Panc1 (cell line): ENCODE results near the gene PCED1B. TPM values are rescaled to one million over a fixed set of nuclear protein-coding genes. Genes with fewer than 3 reads are reported as not detected.

Experiments used
- ATAC-seq: fragments of 200-7000 bp; cut with Tn5 transposase; 2 replicates; pipeline ENCODE4 v1.9.1; 2020; ENCODE audit warnings: mild to moderate bottlenecking, moderate library complexity
- BruUV-seq: library from RNA; stranded (reverse); fragments of 400-500 nt; replicated peaks from 2 replicates; lab custom pipeline; 2021; lab: Mats Ljungman, UMichigan
- CTCF ChIA-PET: fragments of 300-600 bp; sonication (Branson Sonifier 250); formaldehyde crosslinking; loops from one replicate; lab custom pipeline; 2022; ENCODE audit warnings: antibody characterized with exemption; lab: Charles Lee
- POLR2A ChIA-PET: fragments of 300-600 bp; sonication (Branson Sonifier 250); formaldehyde crosslinking; loops from one replicate; lab custom pipeline; 2022; ENCODE audit warnings: antibody characterized with exemption; lab: Charles Lee
- DNase-seq: peaks from one replicate; pipeline ENCODE4 v3.0.0-alpha.2; 2010; ENCODE audit warnings: low read depth, low spot score
- H3K27ac ChIP-seq: 2 replicates; pipeline ENCODE4 v1.5.1; 2011; ENCODE audit warnings: mild to moderate bottlenecking, low read length, inconsistent platforms
- H3K27me3 ChIP-seq: fragments of 200-500 bp; sonication (Bioruptor generic); 2 replicates; pipeline ENCODE4 v1.6.0; 2014; ENCODE audit warnings: low read length, inconsistent platforms; ENCODE audit not compliant: control insufficient read depth, insufficient read depth
- H3K36me3 ChIP-seq: fragments of 200-500 bp; sonication (Bioruptor generic); 2 replicates; pipeline ENCODE4 v1.5.1; 2014; ENCODE audit warnings: inconsistent platforms, mild to moderate bottlenecking, low read length, moderate library complexity; ENCODE audit not compliant: control insufficient read depth, insufficient read depth
- H3K4me1 ChIP-seq: 2 replicates; pipeline ENCODE4 v1.5.1; 2011; ENCODE audit warnings: inconsistent platforms, mild to moderate bottlenecking, low read length, moderate library complexity; ENCODE audit not compliant: control insufficient read depth, insufficient read depth
- H3K4me3 ChIP-seq, 2 experiments: 2 replicates each; pipeline ENCODE4 v1.5.1; 2011 to 2012; ENCODE audit warnings: low read depth in 2 of 2, low read length in 2 of 2, mild to moderate bottlenecking in 2 of 2, inconsistent platforms in 1 of 2, moderate library complexity in 1 of 2
- H3K9me3 ChIP-seq: fragments of 200-500 bp; sonication (Bioruptor generic); 2 replicates; pipeline ENCODE4 v1.5.1; 2014; ENCODE audit warnings: low read depth, mild to moderate bottlenecking, inconsistent platforms, low read length, moderate library complexity; ENCODE audit not compliant: control insufficient read depth, insufficient read depth
- POLR2AphosphoS5 ChIP-seq: IDR thresholded peaks from 2 replicates; pipeline ENCODE4 v1.6.1; 2012; ENCODE audit warnings: mild to moderate bottlenecking, low read depth, low read length, moderate library complexity
- SIN3A ChIP-seq: IDR thresholded peaks from 2 replicates; pipeline ENCODE4 v1.6.1; 2012; ENCODE audit warnings: low read depth, mild to moderate bottlenecking, low read length, moderate library complexity, borderline replicate concordance; ENCODE audit not compliant: insufficient read depth
- TCF7L2 ChIP-seq: IDR thresholded peaks from 2 replicates; pipeline ENCODE4 v1.6.1; 2011; ENCODE audit warnings: mild to moderate bottlenecking, low read depth, low read length, inconsistent platforms
- in situ Hi-C: cut with HindIII; loops from 2 replicates; pipeline ENCODE4 v1.10.0; 2016; ENCODE audit warnings: low sequenced_read_pairs, low pct_unique_long_range_greater_than_20kb
- intact Hi-C: fragments of 100-400 bp; cut with micrococcal nuclease; formaldehyde crosslinking; loops from one replicate; pipeline ENCODE4 v1.10.0; 2022; ENCODE audit not compliant: unreplicated experiment
- total RNA-seq: library from RNA; stranded (reverse); gene quantifications from one replicate; pipeline ENCODE4 v1.2.1, GENCODE V29; 2021; ENCODE audit not compliant: unreplicated experiment
- TF ChIP-seq, protein P1 (sequence below), 2 experiments: IDR thresholded peaks; 2 replicates each; pipeline ENCODE4 v1.6.1; 2011 to 2012; ENCODE audit warnings: low read depth in 2 of 2, control low read depth in 1 of 2, low read length in 1 of 2, mild to moderate bottlenecking in 1 of 2, moderate library complexity in 1 of 2; ENCODE audit not compliant: insufficient read depth in 1 of 2
- TF ChIP-seq, protein P2 (sequence below): fragments of 450-650 bp; IDR thresholded peaks from 2 replicates; pipeline ENCODE4 v1.5.1; 2017; ENCODE audit warnings: mild to moderate bottlenecking

Gene PCED1B
- total RNA-seq, 1 experiment from 2014 or later: 0.82 TPM

DNA sequence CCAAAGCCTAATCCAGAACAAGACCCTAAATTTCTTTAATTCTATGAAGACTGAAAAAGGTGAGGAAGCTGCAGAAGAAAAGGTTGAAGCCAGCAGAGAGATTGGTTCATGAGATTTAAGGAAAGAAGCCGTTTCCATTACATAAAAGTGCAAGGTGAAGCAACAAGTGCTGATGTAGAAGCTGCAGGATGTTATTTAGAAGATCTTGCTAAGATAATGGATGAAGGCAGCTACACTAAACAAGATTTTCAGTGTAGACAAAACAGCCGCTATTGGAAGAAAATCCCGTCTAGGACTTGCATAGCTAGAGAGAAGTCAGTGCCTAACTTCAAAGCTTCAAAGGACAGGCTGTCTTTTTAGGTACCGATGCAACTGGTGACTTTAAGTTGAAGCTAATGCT is 65.8 kb downstream of the PCED1B start:
- DNase-seq: no peak
- no TSS peak for BruUV-seq
- Histone ChIP-seq H3K4me1 (no peaks in the 10 kb centered on the region), H3K36me3 (no peaks in the 10 kb centered on the region), H3K4me3 (no peak overlapping the region), H3K9me3 (no peaks in the 10 kb centered on the region), H3K27ac (no peak overlapping the region), H3K27me3 (no peaks in the 10 kb centered on the region)
- ATAC-seq: no peak
- TF ChIP-seq SIN3A (no peak), TCF7L2 (no peak), POLR2AphosphoS5 (no peak)
- TF ChIP-seq, protein P1, sequence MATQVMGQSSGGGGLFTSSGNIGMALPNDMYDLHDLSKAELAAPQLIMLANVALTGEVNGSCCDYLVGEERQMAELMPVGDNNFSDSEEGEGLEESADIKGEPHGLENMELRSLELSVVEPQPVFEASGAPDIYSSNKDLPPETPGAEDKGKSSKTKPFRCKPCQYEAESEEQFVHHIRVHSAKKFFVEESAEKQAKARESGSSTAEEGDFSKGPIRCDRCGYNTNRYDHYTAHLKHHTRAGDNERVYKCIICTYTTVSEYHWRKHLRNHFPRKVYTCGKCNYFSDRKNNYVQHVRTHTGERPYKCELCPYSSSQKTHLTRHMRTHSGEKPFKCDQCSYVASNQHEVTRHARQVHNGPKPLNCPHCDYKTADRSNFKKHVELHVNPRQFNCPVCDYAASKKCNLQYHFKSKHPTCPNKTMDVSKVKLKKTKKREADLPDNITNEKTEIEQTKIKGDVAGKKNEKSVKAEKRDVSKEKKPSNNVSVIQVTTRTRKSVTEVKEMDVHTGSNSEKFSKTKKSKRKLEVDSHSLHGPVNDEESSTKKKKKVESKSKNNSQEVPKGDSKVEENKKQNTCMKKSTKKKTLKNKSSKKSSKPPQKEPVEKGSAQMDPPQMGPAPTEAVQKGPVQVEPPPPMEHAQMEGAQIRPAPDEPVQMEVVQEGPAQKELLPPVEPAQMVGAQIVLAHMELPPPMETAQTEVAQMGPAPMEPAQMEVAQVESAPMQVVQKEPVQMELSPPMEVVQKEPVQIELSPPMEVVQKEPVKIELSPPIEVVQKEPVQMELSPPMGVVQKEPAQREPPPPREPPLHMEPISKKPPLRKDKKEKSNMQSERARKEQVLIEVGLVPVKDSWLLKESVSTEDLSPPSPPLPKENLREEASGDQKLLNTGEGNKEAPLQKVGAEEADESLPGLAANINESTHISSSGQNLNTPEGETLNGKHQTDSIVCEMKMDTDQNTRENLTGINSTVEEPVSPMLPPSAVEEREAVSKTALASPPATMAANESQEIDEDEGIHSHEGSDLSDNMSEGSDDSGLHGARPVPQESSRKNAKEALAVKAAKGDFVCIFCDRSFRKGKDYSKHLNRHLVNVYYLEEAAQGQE (IDR thresholded peaks at IDR 0.05; ENCODE audit: insufficient read depth in 1 of 2, low read depth in 2 of 2, low read length in 1 of 2): no peak
- TF ChIP-seq, protein P2, sequence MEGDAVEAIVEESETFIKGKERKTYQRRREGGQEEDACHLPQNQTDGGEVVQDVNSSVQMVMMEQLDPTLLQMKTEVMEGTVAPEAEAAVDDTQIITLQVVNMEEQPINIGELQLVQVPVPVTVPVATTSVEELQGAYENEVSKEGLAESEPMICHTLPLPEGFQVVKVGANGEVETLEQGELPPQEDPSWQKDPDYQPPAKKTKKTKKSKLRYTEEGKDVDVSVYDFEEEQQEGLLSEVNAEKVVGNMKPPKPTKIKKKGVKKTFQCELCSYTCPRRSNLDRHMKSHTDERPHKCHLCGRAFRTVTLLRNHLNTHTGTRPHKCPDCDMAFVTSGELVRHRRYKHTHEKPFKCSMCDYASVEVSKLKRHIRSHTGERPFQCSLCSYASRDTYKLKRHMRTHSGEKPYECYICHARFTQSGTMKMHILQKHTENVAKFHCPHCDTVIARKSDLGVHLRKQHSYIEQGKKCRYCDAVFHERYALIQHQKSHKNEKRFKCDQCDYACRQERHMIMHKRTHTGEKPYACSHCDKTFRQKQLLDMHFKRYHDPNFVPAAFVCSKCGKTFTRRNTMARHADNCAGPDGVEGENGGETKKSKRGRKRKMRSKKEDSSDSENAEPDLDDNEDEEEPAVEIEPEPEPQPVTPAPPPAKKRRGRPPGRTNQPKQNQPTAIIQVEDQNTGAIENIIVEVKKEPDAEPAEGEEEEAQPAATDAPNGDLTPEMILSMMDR: no peak
- ChIA-PET CTCF (no interaction called here), POLR2A (no interaction called here)
- intact Hi-C loops: no loop called here
- in situ Hi-C loops: no loop called here

DNA sequence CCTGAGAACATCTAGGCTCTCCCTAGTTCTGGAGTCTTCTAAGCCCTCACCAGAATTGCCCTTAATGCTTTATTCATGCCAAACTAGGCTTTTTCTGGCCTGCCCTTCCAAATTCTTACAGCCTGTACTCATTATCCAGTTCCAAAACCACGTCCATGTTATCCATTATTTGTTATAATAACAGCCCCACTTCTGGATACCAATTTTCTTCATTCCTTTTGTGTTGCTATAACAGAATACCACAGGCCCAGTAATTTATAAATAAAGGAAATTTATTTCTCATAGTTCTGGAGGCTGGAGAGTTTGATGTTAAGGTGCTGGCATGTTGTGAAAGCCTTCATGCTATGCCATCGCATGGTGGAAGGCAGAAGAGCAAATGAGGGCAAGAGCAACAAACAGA is 68.3 kb downstream of the PCED1B start:
- Histone ChIP-seq H3K27me3 (no peaks in the 10 kb centered on the region), H3K27ac (no peak overlapping the region), H3K9me3 (no peaks in the 10 kb centered on the region), H3K36me3 (no peaks in the 10 kb centered on the region), H3K4me1 (no peaks in the 10 kb centered on the region), H3K4me3 (no peak overlapping the region)
- BruUV-seq: no TSS peak
- intact Hi-C loops (no loop called here), in situ Hi-C loops (no loop called here)
- TF ChIP-seq TCF7L2 (no peak), SIN3A (no peak), POLR2AphosphoS5 (no peak)
- TF ChIP-seq, protein P2: no peak
- TF ChIP-seq, protein P1 (IDR thresholded peaks at IDR 0.05; ENCODE audit: insufficient read depth in 1 of 2, low read depth in 2 of 2, low read length in 1 of 2): no peak
- no peak for DNase-seq
- CTCF ChIA-PET: no interaction called here
- no peak for ATAC-seq
- POLR2A ChIA-PET: no interaction called here
